Coronary artery (tissue), 2 donors: ENCODE results near the gene CIROP.

Experiments
- DNase-seq: peaks from one replicate; pipeline ENCODE4 v3.0.0-alpha.2; 2017; ENCODE audit warnings: low spot score
- H3K27ac ChIP-seq, 2 donors: fragments of 200-600 bp; sonication (generic); one replicate each; pipeline ENCODE4 v1.5.1; 2016 to 2019
- H3K4me3 ChIP-seq: fragments of 200-600 bp; sonication (generic); 2 replicates; pipeline ENCODE4 v1.5.1; 2016; ENCODE audit warnings: mild to moderate bottlenecking, moderate library complexity
- TF ChIP-seq, protein P1 (sequence below): fragments of 200-600 bp; sonication (generic); IDR thresholded peaks from one replicate; pipeline ENCODE4 v1.5.1; 2019; ENCODE audit warnings: antibody characterized with exemption

The CIROP gene

DNA sequence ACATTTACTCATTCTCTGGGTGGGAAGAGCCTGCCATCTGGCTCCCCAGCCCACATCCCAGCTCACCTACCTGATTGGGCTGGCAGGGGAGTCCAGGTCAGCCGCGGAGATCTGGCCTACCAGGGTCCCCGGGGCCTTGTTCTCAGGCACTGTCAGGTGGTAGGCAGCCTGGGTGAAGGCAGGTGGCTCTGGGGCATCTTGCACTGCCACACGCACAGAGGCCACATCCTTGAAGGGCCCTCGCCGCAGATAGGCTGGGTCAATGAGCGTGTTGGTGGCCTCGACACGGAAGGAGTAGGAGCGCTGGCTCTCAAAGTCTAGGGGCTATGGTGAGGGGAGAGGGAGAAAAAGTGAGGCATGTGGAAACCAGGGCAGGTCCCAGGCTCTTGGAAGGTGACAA lies 51.4 kb downstream of the CIROP start:
- TF ChIP-seq, protein P1, sequence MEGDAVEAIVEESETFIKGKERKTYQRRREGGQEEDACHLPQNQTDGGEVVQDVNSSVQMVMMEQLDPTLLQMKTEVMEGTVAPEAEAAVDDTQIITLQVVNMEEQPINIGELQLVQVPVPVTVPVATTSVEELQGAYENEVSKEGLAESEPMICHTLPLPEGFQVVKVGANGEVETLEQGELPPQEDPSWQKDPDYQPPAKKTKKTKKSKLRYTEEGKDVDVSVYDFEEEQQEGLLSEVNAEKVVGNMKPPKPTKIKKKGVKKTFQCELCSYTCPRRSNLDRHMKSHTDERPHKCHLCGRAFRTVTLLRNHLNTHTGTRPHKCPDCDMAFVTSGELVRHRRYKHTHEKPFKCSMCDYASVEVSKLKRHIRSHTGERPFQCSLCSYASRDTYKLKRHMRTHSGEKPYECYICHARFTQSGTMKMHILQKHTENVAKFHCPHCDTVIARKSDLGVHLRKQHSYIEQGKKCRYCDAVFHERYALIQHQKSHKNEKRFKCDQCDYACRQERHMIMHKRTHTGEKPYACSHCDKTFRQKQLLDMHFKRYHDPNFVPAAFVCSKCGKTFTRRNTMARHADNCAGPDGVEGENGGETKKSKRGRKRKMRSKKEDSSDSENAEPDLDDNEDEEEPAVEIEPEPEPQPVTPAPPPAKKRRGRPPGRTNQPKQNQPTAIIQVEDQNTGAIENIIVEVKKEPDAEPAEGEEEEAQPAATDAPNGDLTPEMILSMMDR: no peak
- Histone ChIP-seq H3K4me3 (no peak overlapping the region), H3K27ac (no peak overlapping the region)
- no peak for DNase-seq

DNA sequence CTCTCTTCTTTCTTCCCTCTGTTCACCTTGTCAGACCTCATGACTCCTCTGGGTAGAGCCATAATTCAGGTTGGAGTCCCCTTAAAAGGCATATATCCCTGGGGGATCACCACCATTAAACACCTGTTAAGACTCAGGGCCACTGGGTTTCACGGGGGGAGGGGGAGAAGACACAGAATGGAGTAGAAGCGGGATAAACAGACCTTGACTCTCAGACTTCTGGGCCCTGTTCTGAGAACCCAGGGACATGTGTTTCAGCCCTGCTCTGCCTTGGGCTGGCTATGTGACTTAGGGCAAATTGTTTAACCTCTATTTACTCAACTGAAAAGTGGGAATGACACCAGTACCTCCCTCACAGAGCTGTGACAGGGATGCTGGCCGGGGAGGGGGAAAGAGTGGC lies 52.1 kb downstream of the CIROP start:
- DNase-seq: no peak
- TF ChIP-seq, protein P1: no peak
- no peak overlapping the region for H3K27ac ChIP-seq

DNA sequence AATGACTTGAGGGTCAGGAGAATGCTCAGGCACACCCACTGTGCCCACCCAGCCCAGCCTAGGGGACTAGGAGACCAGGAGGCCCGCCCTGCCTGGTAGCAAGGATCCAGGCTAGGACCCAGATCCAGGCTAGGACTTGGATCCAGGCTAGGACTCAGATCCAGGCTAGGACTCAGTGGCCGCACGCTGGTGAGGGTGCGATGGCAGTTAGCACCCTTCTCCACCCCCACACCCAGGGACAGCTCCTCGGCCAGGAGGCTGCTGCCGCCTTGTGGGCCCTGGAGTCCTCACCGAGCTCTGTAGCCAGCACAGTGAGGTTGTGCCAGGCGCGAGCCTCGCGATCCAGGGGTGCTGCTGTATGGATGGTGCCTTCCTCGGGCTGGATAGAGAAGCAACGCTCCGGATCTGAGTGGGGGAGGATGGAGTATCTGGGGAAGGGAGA lies 52.6 kb downstream of the CIROP start:
- TF ChIP-seq, protein P1: no peak
- no peak for DNase-seq
- no peak overlapping the region for H3K4me3 ChIP-seq
- no peak overlapping the region for H3K27ac ChIP-seq

More for the DNA sequence above, 52.1 kb downstream of the CIROP start:
- no peak overlapping the region for H3K4me3 ChIP-seq

DNA sequence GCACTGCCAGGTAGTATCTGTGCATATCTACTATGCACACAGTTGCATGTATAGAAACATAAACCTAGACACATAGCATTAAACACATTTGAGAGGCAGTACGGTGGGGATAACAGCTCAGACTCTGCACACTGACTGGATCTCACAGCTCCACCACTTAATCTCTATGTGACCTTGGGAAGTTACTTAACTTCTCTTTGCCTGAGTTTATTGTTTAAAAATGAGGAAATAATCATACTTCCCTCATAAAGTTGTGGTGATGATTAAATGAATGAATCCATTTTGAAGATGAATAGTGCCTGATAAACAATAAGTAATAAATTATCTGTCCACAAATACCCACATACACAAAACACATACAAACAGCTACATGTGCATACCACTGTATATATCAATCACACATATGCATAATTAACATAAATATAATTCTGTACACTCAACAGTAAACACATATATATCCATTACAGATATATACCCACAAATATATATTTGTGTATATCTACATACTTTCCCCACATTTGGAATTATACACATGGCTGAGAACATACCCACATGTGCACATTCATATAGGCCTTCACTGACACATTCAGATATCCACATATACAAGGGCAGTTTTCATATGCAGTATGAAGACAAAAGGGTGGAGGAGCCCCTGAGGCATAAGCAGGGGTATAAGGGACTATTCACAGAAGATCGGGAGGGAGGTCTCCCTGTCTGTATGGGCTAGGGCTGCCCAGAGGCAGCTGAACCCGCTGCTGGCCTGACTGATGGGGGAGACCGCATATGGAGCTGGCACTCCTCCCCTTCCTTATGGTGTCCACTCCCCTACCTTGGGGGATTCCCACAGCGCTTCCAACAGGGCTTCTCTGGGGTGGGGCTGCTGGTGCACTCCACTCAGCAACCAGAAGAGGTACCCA lies 53.4 kb downstream of the CIROP start:
- no peak for DNase-seq
- H3K27ac ChIP-seq: no peak overlapping the region
- H3K4me3 ChIP-seq: no peak overlapping the region
- TF ChIP-seq, protein P1: no peak
